ENCODE measurements around the gene TSSK3. TPM values are rescaled to one million over a fixed set of nuclear protein-coding genes. Genes with fewer than 3 reads are reported as not detected.

Gene TSSK3
- total RNA-seq, 4 donors from 2014 or later, result 1.8 TPM; not detected in 3

- Histone ChIP-seq H3K4me1 (no peaks in the 10 kb centered on the region), H3K27me3 (no peaks in the 10 kb centered on the region), H3K9me3 (no peaks in the 10 kb centered on the region), H3K4me3 (no peak overlapping the region), H3K27ac (no peak overlapping the region), H3K36me3 (peaks cover 0 to 64% of the 10 kb centered on the region in 2 donors)
- TF ChIP-seq CTCF (IDR thresholded peaks at IDR 0.05 in 4 of 5, conservative IDR thresholded peaks at IDR 0.05 in 1 of 5) (no peak), POLR2A (IDR thresholded peaks at IDR 0.05) (no peak)
- in situ Hi-C loops (cut with MboI; ENCODE audit: low sequenced_read_pairs in 4 of 4) (no loop called here), intact Hi-C loops (cut with DNase I; ENCODE audit: low total_unique reads) (no loop called here)
- DNase-seq, result no peak
- ATAC-seq, result no peak
Measured at GRCh38 chr1:32327204-32327603, 35.1 kb upstream of the TSSK3 start.

- in situ Hi-C loops (cut with MboI; ENCODE audit: low sequenced_read_pairs in 4 of 4), result no loop called here
- Histone ChIP-seq H3K9me3 (no peaks in the 10 kb centered on the region), H3K27me3 (no peaks in the 10 kb centered on the region), H3K36me3 (peaks cover 0 to 61% of the 10 kb centered on the region in 2 donors), H3K27ac (no peak overlapping the region), H3K4me3 (no peak overlapping the region), H3K4me1 (no peaks in the 10 kb centered on the region)
- DNase-seq (no peak), ATAC-seq (no peak)
- no peak for TF ChIP-seq CTCF (IDR thresholded peaks at IDR 0.05 in 4 of 5, conservative IDR thresholded peaks at IDR 0.05 in 1 of 5)
- TF ChIP-seq POLR2A (IDR thresholded peaks at IDR 0.05), result no peak
- intact Hi-C loops (cut with DNase I; ENCODE audit: low total_unique reads), result no loop called here
Measured at GRCh38 chr1:32329931-32330466, 32.3 kb upstream of the TSSK3 start.

- H3K4me1 ChIP-seq, result no peaks in the 10 kb centered on the region
- H3K4me3 ChIP-seq, result no peak overlapping the region
- DNase-seq (no peak), ATAC-seq (no peak)
- no peaks in the 10 kb centered on the region for H3K27me3 ChIP-seq
- H3K27ac ChIP-seq, result no peak overlapping the region
- no peaks in the 10 kb centered on the region for H3K9me3 ChIP-seq
- intact Hi-C loops (cut with DNase I; ENCODE audit: low total_unique reads) (no loop called here), in situ Hi-C loops (cut with MboI; ENCODE audit: low sequenced_read_pairs in 4 of 4) (no loop called here)
- H3K36me3 ChIP-seq, result peaks cover 0 to 59% of the 10 kb centered on the region in 2 donors
- TF ChIP-seq POLR2A (IDR thresholded peaks at IDR 0.05) (no peak), CTCF (IDR thresholded peaks at IDR 0.05 in 4 of 5, conservative IDR thresholded peaks at IDR 0.05 in 1 of 5) (no peak)
Measured at GRCh38 chr1:32330558-32331151, 31.7 kb upstream of the TSSK3 start.

GRCh38 chr1:32331549-32331948 lies 30.8 kb upstream of the TSSK3 start:
- Histone ChIP-seq H3K36me3 (peaks cover 0 to 56% of the 10 kb centered on the region in 2 donors), H3K4me3 (no peak overlapping the region), H3K9me3 (no peaks in the 10 kb centered on the region), H3K4me1 (peaks cover 1 to 4% of the 10 kb centered on the region in 2 donors), H3K27ac (no peak overlapping the region), H3K27me3 (no peaks in the 10 kb centered on the region)
- in situ Hi-C loops (cut with MboI; ENCODE audit: low sequenced_read_pairs in 4 of 4), result no loop called here
- TF ChIP-seq POLR2A (IDR thresholded peaks at IDR 0.05) (no peak), CTCF (IDR thresholded peaks at IDR 0.05 in 4 of 5, conservative IDR thresholded peaks at IDR 0.05 in 1 of 5) (no peak)
- intact Hi-C loops (cut with DNase I; ENCODE audit: low total_unique reads), result no loop called here
- DNase-seq (no peak), ATAC-seq (no peak)

Measured in gastrocnemius medialis (tissue), 4 donors.